CD4-positive, alpha-beta T cell treated with Interleukin-6 for 4 hours (primary cell): ENCODE measurements around the gene SUMO3.

Experiments used
- DNase-seq: peaks from one replicate; pipeline ENCODE4 v3.0.0-alpha.2; 2020; ENCODE audit warnings: mixed read lengths

Gene SUMO3

GRCh38 chr21:44817914-44818639, at the start of gene SUMO3:
Gene SUMO3, minus strand, starts transcription at chr21:44818062. Its CDS starts 94 bp downstream, at chr21:44817968.
- peak; percentile 83 for DNase-seq

GRCh38 chr21:44867464-44867863, 49.6 kb upstream of the SUMO3 start:
- DNase-seq, result no peak

GRCh38 chr21:44866780-44867179, 48.9 kb upstream of the SUMO3 start:
- no peak for DNase-seq

GRCh38 chr21:44865561-44866280, 47.9 kb upstream of the SUMO3 start:
- peak; percentile 58 for DNase-seq

GRCh38 chr21:44862869-44863685, 45.2 kb upstream of the SUMO3 start:
- no peak for DNase-seq

GRCh38 chr21:44858791-44859190, 40.9 kb upstream of the SUMO3 start:
- no peak for DNase-seq

- DNase-seq, result no peak
Measured at GRCh38 chr21:44858291-44858690, 40.4 kb upstream of the SUMO3 start.

- DNase-seq, result no peak
Measured at GRCh38 chr21:44857127-44857892, 39.4 kb upstream of the SUMO3 start.

- DNase-seq, result no peak
Measured at GRCh38 chr21:44856131-44856530, 38.3 kb upstream of the SUMO3 start.

- DNase-seq, result no peak
Measured at GRCh38 chr21:44855572-44855971, 37.7 kb upstream of the SUMO3 start.

GRCh38 chr21:44854664-44855446, 37.0 kb upstream of the SUMO3 start:
- peak; percentile 43 for DNase-seq

GRCh38 chr21:44854391-44854663, 36.5 kb upstream of the SUMO3 start:
- no peak for DNase-seq

GRCh38 chr21:44853601-44854390, 35.9 kb upstream of the SUMO3 start:
- DNase-seq, result no peak

- no peak for DNase-seq
Measured at GRCh38 chr21:44850905-44851657, 33.2 kb upstream of the SUMO3 start.

GRCh38 chr21:44850208-44850800, 32.4 kb upstream of the SUMO3 start:
- no peak for DNase-seq

GRCh38 chr21:44849616-44850130, 31.8 kb upstream of the SUMO3 start:
- DNase-seq, result no peak

GRCh38 chr21:44848821-44849521, 31.1 kb upstream of the SUMO3 start:
- DNase-seq, result no peak

GRCh38 chr21:44847261-44848056, 29.6 kb upstream of the SUMO3 start:
- no peak for DNase-seq
